ENCODE data around the gene TLR4. TPM values are rescaled to one million over a fixed set of nuclear protein-coding genes. Genes with fewer than 3 reads are reported as not detected.

Gene TLR4
- total RNA-seq, 1 donor from 2014 or later, result 1.7 TPM

DNA sequence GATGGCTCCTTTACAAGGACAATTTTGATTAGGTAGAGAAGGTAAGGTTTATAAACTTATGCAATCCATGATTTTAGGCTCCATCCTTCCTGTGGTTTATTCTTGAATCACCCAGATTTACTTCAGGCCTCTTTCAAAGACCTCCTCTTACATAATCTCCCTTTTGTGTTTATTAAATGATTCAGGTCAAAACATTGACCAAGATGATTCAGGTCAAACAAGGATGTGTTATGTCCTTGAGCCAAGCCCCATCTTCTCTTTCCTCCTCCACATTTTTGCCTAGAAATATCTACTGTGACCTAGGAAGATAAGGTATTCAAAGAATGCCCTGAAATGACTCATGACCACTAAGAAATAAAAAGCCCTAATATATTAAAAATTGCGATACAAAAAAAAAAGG, 31.8 kb upstream of the TLR4 start:
- H3K4me3 ChIP-seq (ENCODE audit: low read depth, low read length), result no peak overlapping the region
- TF ChIP-seq, protein P1, sequence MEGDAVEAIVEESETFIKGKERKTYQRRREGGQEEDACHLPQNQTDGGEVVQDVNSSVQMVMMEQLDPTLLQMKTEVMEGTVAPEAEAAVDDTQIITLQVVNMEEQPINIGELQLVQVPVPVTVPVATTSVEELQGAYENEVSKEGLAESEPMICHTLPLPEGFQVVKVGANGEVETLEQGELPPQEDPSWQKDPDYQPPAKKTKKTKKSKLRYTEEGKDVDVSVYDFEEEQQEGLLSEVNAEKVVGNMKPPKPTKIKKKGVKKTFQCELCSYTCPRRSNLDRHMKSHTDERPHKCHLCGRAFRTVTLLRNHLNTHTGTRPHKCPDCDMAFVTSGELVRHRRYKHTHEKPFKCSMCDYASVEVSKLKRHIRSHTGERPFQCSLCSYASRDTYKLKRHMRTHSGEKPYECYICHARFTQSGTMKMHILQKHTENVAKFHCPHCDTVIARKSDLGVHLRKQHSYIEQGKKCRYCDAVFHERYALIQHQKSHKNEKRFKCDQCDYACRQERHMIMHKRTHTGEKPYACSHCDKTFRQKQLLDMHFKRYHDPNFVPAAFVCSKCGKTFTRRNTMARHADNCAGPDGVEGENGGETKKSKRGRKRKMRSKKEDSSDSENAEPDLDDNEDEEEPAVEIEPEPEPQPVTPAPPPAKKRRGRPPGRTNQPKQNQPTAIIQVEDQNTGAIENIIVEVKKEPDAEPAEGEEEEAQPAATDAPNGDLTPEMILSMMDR (conservative IDR thresholded peaks at IDR 0.05; ENCODE audit: low read depth, low read length), result no peak
- DNase-seq (ENCODE audit: low read depth), result no peak

DNA sequence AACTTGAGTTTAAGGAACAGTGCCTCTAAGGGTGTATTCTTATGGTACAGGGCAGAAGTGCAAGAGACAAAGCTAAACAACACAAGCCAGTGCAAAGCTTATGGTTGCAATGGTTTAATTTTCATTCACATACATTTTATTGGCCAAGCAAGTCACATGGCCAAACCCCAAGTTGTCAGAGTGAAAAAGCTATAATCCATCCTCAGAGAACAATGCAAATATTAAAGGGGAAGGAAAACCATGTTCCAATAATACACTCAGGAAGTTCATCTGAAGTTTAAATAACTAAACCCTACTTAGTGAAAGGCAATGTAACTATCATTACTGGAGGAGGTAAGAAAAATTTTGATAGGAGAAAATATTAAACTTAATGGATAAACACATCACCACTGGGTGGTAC, 26.6 kb upstream of the TLR4 start:
- H3K4me3 ChIP-seq (ENCODE audit: low read depth, low read length), result no peak overlapping the region
- TF ChIP-seq, protein P1 (conservative IDR thresholded peaks at IDR 0.05; ENCODE audit: low read depth, low read length), result no peak
- no peak for DNase-seq (ENCODE audit: low read depth)

GRCh38 chr9:117678871-117679270, 25.3 kb upstream of the TLR4 start:
- TF ChIP-seq, protein P1 (conservative IDR thresholded peaks at IDR 0.05; ENCODE audit: low read depth, low read length), result no peak
- no peak for DNase-seq (ENCODE audit: low read depth)
- H3K4me3 ChIP-seq (ENCODE audit: low read depth, low read length), result no peak overlapping the region

DNA sequence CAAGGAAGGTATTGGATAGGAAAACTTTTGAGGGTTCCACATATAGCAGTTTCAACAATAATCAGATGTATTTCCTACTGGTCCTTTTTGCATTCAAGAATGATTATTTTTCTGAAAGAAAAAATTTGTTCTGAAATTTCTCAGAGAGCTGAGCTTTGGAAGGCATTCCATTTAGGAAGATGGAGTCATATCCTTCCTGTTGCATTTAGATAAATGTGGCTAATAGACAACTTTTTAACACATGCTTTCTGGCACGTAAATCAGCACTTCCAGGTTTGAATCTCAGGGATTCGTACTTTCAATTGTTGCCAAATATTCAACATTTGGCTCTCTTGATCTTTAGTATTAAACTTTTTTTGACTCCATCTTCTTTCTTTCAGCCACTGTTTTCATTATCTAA, 24.8 kb upstream of the TLR4 start:
- H3K4me3 ChIP-seq (ENCODE audit: low read depth, low read length), result no peak overlapping the region
- no peak for DNase-seq (ENCODE audit: low read depth)
- TF ChIP-seq, protein P1 (conservative IDR thresholded peaks at IDR 0.05; ENCODE audit: low read depth, low read length), result no peak

- DNase-seq (ENCODE audit: low read depth), result no peak
- H3K4me3 ChIP-seq (ENCODE audit: low read depth, low read length), result no peak overlapping the region
- TF ChIP-seq, protein P1 (conservative IDR thresholded peaks at IDR 0.05; ENCODE audit: low read depth, low read length), result no peak
Observed at GRCh38 chr9:117681888-117682287, 22.3 kb upstream of the TLR4 start.

- DNase-seq (ENCODE audit: low read depth), result no peak
- no peak overlapping the region for H3K4me3 ChIP-seq (ENCODE audit: low read depth, low read length)
- TF ChIP-seq, protein P1 (conservative IDR thresholded peaks at IDR 0.05; ENCODE audit: low read depth, low read length), result no peak
Observed at GRCh38 chr9:117682955-117683710, 21.1 kb upstream of the TLR4 start.

DNA sequence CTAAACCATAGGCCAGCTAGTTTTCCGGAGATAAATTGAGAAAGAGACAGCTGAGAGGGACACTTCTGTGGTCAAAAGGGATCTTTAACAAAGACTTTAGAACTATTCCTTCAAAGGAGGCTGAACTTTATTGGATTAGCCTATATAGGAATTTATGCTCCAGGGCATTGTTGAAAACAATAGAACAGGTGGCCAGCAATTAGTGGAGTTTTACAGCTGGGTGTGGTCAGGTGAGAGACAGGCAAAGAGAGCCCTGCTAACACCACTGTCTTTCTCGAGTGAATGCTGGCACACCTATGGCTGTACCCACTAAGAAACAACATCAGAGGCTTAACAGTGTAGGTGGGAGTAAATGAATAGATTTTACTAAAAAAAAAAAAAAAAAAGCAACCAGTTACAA, 16.7 kb upstream of the TLR4 start:
- no peak for DNase-seq (ENCODE audit: low read depth)
- TF ChIP-seq, protein P1 (conservative IDR thresholded peaks at IDR 0.05; ENCODE audit: low read depth, low read length), result no peak
- H3K4me3 ChIP-seq (ENCODE audit: low read depth, low read length), result no peak overlapping the region
